ENCODE measurements around the gene EME2. TPM values are rescaled to one million over a fixed set of nuclear protein-coding genes. Genes with fewer than 3 reads are reported as not detected.

EME2 gene
- 3.6 TPM for polyA plus RNA-seq (2013, experiment 1 of 2)
- 2.8 TPM for polyA plus RNA-seq (2013, experiment 2 of 2)

- Histone ChIP-seq H3K36me3 (ENCODE audit: control insufficient read depth, insufficient read depth, low read length) (peaks cover 38% of the 10 kb centered on the region), H3K4me3 (ENCODE audit: extremely low read depth, insufficient read depth, low read length, poor library complexity, severe bottlenecking) (peak within 1 kb of the TSS; percentile 88), H3K27ac (ENCODE audit: low read depth, low read length, severe bottlenecking) (peak within 1 kb of the TSS; percentile 87), H3K9me3 (ENCODE audit: control insufficient read depth, low read length) (no peaks in the 10 kb centered on the region), H3K4me1 (ENCODE audit: control insufficient read depth, insufficient read depth, low read length, poor library complexity, severe bottlenecking) (peaks cover 8% of the 10 kb centered on the region)
- WGBS, 2 experiments (ENCODE audit: insufficient coverage in 2 of 2) = 1% methylated on average over 34 to 49 of the region's 53 CpGs
These were observed at the start of gene EME2 for GRCh38 chr16:1772362-1772907. EME2 (plus strand) TSS chr16:1772810; CDS start chr16:1773228, 418 bp downstream.

GRCh38 chr16:1723450-1724147 lies 49.0 kb upstream of the EME2 start:
- H3K9me3 ChIP-seq (ENCODE audit: control insufficient read depth, low read length) = no peaks in the 10 kb centered on the region
- H3K4me3 ChIP-seq (ENCODE audit: extremely low read depth, insufficient read depth, low read length, poor library complexity, severe bottlenecking) = no peak overlapping the region
- WGBS, 2 experiments (ENCODE audit: insufficient coverage in 2 of 2) = 74 to 91% methylated on average over 3 to 4 of the region's 6 CpGs
- H3K36me3 ChIP-seq (ENCODE audit: control insufficient read depth, insufficient read depth, low read length) = peaks cover 24% of the 10 kb centered on the region
- no peak overlapping the region for H3K27ac ChIP-seq (ENCODE audit: low read depth, low read length, severe bottlenecking)
- peaks cover 3% of the 10 kb centered on the region for H3K4me1 ChIP-seq (ENCODE audit: control insufficient read depth, insufficient read depth, low read length, poor library complexity, severe bottlenecking)

- Histone ChIP-seq H3K36me3 (ENCODE audit: control insufficient read depth, insufficient read depth, low read length) (peaks cover 31% of the 10 kb centered on the region), H3K27ac (ENCODE audit: low read depth, low read length, severe bottlenecking) (no peak overlapping the region), H3K9me3 (ENCODE audit: control insufficient read depth, low read length) (no peaks in the 10 kb centered on the region), H3K4me1 (ENCODE audit: control insufficient read depth, insufficient read depth, low read length, poor library complexity, severe bottlenecking) (peaks cover 3% of the 10 kb centered on the region), H3K4me3 (ENCODE audit: extremely low read depth, insufficient read depth, low read length, poor library complexity, severe bottlenecking) (no peak overlapping the region)
- 97 to 98% methylated on average over 11 to 12 of the region's 12 CpGs for WGBS, 2 experiments (ENCODE audit: insufficient coverage in 2 of 2)
These were observed 48.1 kb upstream of the EME2 start for GRCh38 chr16:1724491-1724890.

- Histone ChIP-seq H3K27ac (ENCODE audit: low read depth, low read length, severe bottlenecking) (no peak overlapping the region), H3K9me3 (ENCODE audit: control insufficient read depth, low read length) (no peaks in the 10 kb centered on the region), H3K4me1 (ENCODE audit: control insufficient read depth, insufficient read depth, low read length, poor library complexity, severe bottlenecking) (peaks cover 3% of the 10 kb centered on the region), H3K4me3 (ENCODE audit: extremely low read depth, insufficient read depth, low read length, poor library complexity, severe bottlenecking) (no peak overlapping the region), H3K36me3 (ENCODE audit: control insufficient read depth, insufficient read depth, low read length) (peaks cover 34% of the 10 kb centered on the region)
- 91 to 98% methylated on average over 28 to 32 of the region's 32 CpGs for WGBS, 2 experiments (ENCODE audit: insufficient coverage in 2 of 2)
These were observed 45.7 kb upstream of the EME2 start for GRCh38 chr16:1726661-1727502.

- peaks cover 43% of the 10 kb centered on the region for H3K36me3 ChIP-seq (ENCODE audit: control insufficient read depth, insufficient read depth, low read length)
- H3K27ac ChIP-seq (ENCODE audit: low read depth, low read length, severe bottlenecking) = no peak overlapping the region
- no peak overlapping the region for H3K4me3 ChIP-seq (ENCODE audit: extremely low read depth, insufficient read depth, low read length, poor library complexity, severe bottlenecking)
- 96 to 97% methylated on average over 31 to 36 of the region's 37 CpGs for WGBS, 2 experiments (ENCODE audit: insufficient coverage in 2 of 2)
- H3K4me1 ChIP-seq (ENCODE audit: control insufficient read depth, insufficient read depth, low read length, poor library complexity, severe bottlenecking) = no peaks in the 10 kb centered on the region
- no peaks in the 10 kb centered on the region for H3K9me3 ChIP-seq (ENCODE audit: control insufficient read depth, low read length)
These were observed 44.7 kb upstream of the EME2 start for GRCh38 chr16:1727651-1728624.

- Histone ChIP-seq H3K27ac (ENCODE audit: low read depth, low read length, severe bottlenecking) (no peak overlapping the region), H3K4me1 (ENCODE audit: control insufficient read depth, insufficient read depth, low read length, poor library complexity, severe bottlenecking) (no peaks in the 10 kb centered on the region), H3K9me3 (ENCODE audit: control insufficient read depth, low read length) (no peaks in the 10 kb centered on the region), H3K36me3 (ENCODE audit: control insufficient read depth, insufficient read depth, low read length) (peaks cover 53% of the 10 kb centered on the region), H3K4me3 (ENCODE audit: extremely low read depth, insufficient read depth, low read length, poor library complexity, severe bottlenecking) (no peak overlapping the region)
- WGBS, 2 experiments (ENCODE audit: insufficient coverage in 2 of 2) = 97 to 99% methylated on average over 15 to 18 of the region's 18 CpGs
These were observed 43.6 kb upstream of the EME2 start for GRCh38 chr16:1729026-1729425.

- H3K9me3 ChIP-seq (ENCODE audit: control insufficient read depth, low read length) = no peaks in the 10 kb centered on the region
- H3K4me1 ChIP-seq (ENCODE audit: control insufficient read depth, insufficient read depth, low read length, poor library complexity, severe bottlenecking) = no peaks in the 10 kb centered on the region
- no peak overlapping the region for H3K4me3 ChIP-seq (ENCODE audit: extremely low read depth, insufficient read depth, low read length, poor library complexity, severe bottlenecking)
- no peak overlapping the region for H3K27ac ChIP-seq (ENCODE audit: low read depth, low read length, severe bottlenecking)
- H3K36me3 ChIP-seq (ENCODE audit: control insufficient read depth, insufficient read depth, low read length) = peaks cover 53% of the 10 kb centered on the region
- WGBS, 2 experiments (ENCODE audit: insufficient coverage in 2 of 2) = 95 to 96% methylated on average over 30 to 32 of the region's 35 CpGs
These were observed 43.2 kb upstream of the EME2 start for GRCh38 chr16:1729445-1729844.

GRCh38 chr16:1731073-1731472 lies 41.5 kb upstream of the EME2 start:
- Histone ChIP-seq H3K4me3 (ENCODE audit: extremely low read depth, insufficient read depth, low read length, poor library complexity, severe bottlenecking) (no peak overlapping the region), H3K9me3 (ENCODE audit: control insufficient read depth, low read length) (peaks cover 6% of the 10 kb centered on the region), H3K27ac (ENCODE audit: low read depth, low read length, severe bottlenecking) (no peak overlapping the region), H3K36me3 (ENCODE audit: control insufficient read depth, insufficient read depth, low read length) (peaks cover 59% of the 10 kb centered on the region), H3K4me1 (ENCODE audit: control insufficient read depth, insufficient read depth, low read length, poor library complexity, severe bottlenecking) (no peaks in the 10 kb centered on the region)
- WGBS, 2 experiments (ENCODE audit: insufficient coverage in 2 of 2) = 92% methylated on average over 3 to 5 of the region's 7 CpGs

- peaks cover 53% of the 10 kb centered on the region for H3K36me3 ChIP-seq (ENCODE audit: control insufficient read depth, insufficient read depth, low read length)
- H3K4me3 ChIP-seq (ENCODE audit: extremely low read depth, insufficient read depth, low read length, poor library complexity, severe bottlenecking) = no peak overlapping the region
- 94 to 96% methylated on average over 2 to 5 of the region's 7 CpGs for whole genome bisulfite sequencing, 2 experiments (ENCODE audit: insufficient coverage in 2 of 2)
- peaks cover 7% of the 10 kb centered on the region for H3K9me3 ChIP-seq (ENCODE audit: control insufficient read depth, low read length)
- no peak overlapping the region for H3K27ac ChIP-seq (ENCODE audit: low read depth, low read length, severe bottlenecking)
- H3K4me1 ChIP-seq (ENCODE audit: control insufficient read depth, insufficient read depth, low read length, poor library complexity, severe bottlenecking) = no peaks in the 10 kb centered on the region
These were observed 41.0 kb upstream of the EME2 start for GRCh38 chr16:1731603-1732002.

- 93 to 96% methylated on average over 11 to 14 of the region's 14 CpGs for WGBS, 2 experiments (ENCODE audit: insufficient coverage in 2 of 2)
- H3K4me3 ChIP-seq (ENCODE audit: extremely low read depth, insufficient read depth, low read length, poor library complexity, severe bottlenecking) = no peak overlapping the region
- H3K27ac ChIP-seq (ENCODE audit: low read depth, low read length, severe bottlenecking) = no peak overlapping the region
- H3K36me3 ChIP-seq (ENCODE audit: control insufficient read depth, insufficient read depth, low read length) = peaks cover 51% of the 10 kb centered on the region
- H3K9me3 ChIP-seq (ENCODE audit: control insufficient read depth, low read length) = peaks cover 11% of the 10 kb centered on the region
- H3K4me1 ChIP-seq (ENCODE audit: control insufficient read depth, insufficient read depth, low read length, poor library complexity, severe bottlenecking) = no peaks in the 10 kb centered on the region
These were observed 40.5 kb upstream of the EME2 start for GRCh38 chr16:1732071-1732470.
